ENCODE results near the gene HES7. TPM values are rescaled to one million over a fixed set of nuclear protein-coding genes. Genes with fewer than 3 reads are reported as not detected.
A peak's percentile ranks its signal among the peaks of the same experiment; 100 is the strongest.

HES7 gene
- total and polyA plus RNA-seq, 10 donors: 0.04 to 0.67 (median 0.41) TPM; not detected in 5

- Histone ChIP-seq H3K27me3 (replicated peaks in 1 of 7) (no peaks in the 10 kb centered on the region), H3K27ac (peak overlapping the region; percentile 96 to 100 (median 98)), H3K4me3 (peak overlapping the region in 4 of 8 donors; percentile 26 to 79 (median 58)), H3K36me3 (peaks cover 8 to 45% (median 19%) of the 10 kb centered on the region in 6 donors), H3K4me1 (peaks cover 50 to 89% (median 77%) of the 10 kb centered on the region in 6 donors), H3K9me3 (no peaks in the 10 kb centered on the region)
- DNase-seq: no peak
- intact Hi-C loops (cut with DNase I; ENCODE audit: low total_unique reads): no loop called here
- TF ChIP-seq CTCF (IDR thresholded peaks at IDR 0.05 in 8 of 11, conservative IDR thresholded peaks at IDR 0.05 in 3 of 11) (no peak), POLR2AphosphoS5 (IDR thresholded peaks at IDR 0.05) (peak in 1 of 3 donors; percentile 76)
- 29 to 45% (median 33%) methylated on average over 13 of the region's 13 CpGs for WGBS, 5 donors
Observed at GRCh38 chr17:8153525-8153956, 29.6 kb upstream of the HES7 start.

- no peaks in the 10 kb centered on the region for H3K27me3 ChIP-seq (replicated peaks in 1 of 7)
- H3K36me3 ChIP-seq: peaks cover 10 to 45% (median 24%) of the 10 kb centered on the region in 6 donors
- 81 to 90% (median 88%) methylated on average over 7 of the region's 7 CpGs for WGBS, 5 donors
- DNase-seq: no peak
- intact Hi-C loops (cut with DNase I; ENCODE audit: low total_unique reads): no loop called here
- H3K4me3 ChIP-seq: peak overlapping the region in 5 of 8 donors; percentile 60 to 79 (median 67)
- TF ChIP-seq POLR2AphosphoS5 (IDR thresholded peaks at IDR 0.05) (no peak), POLR2A (IDR thresholded peaks at IDR 0.05) (no peak), CTCF (IDR thresholded peaks at IDR 0.05 in 8 of 11, conservative IDR thresholded peaks at IDR 0.05 in 3 of 11) (no peak)
- H3K4me1 ChIP-seq: peaks cover 45 to 88% (median 72%) of the 10 kb centered on the region in 6 donors
- H3K9me3 ChIP-seq: no peaks in the 10 kb centered on the region
- H3K27ac ChIP-seq: peak overlapping the region; percentile 96 to 100 (median 98)
Observed at GRCh38 chr17:8153031-8153451, 29.1 kb upstream of the HES7 start.

- Histone ChIP-seq H3K27ac (peak within 1 kb of the TSS; percentile 96 to 100 (median 98)), H3K9me3 (no peaks in the 10 kb centered on the region), H3K4me3 (peak within 1 kb of the TSS; percentile 42 to 79 (median 66)), H3K36me3 (peaks cover 16 to 49% (median 32%) of the 10 kb centered on the region in 6 donors), H3K27me3 (replicated peaks in 1 of 7) (no peaks in the 10 kb centered on the region), H3K4me1 (peaks cover 41 to 82% (median 65%) of the 10 kb centered on the region in 6 donors)
- intact Hi-C loops (cut with DNase I; ENCODE audit: low total_unique reads): no loop called here
- peak; percentile 96 for DNase-seq
- 5 to 24% (median 8%) methylated on average over 16 to 42 of the region's 42 CpGs for WGBS, 5 donors
- peak; percentile 98 to 100 (median 99) for TF ChIP-seq POLR2AphosphoS5 (IDR thresholded peaks at IDR 0.05)
- peak; percentile 87 to 97 (median 92) for TF ChIP-seq POLR2A (IDR thresholded peaks at IDR 0.05)
- peak in 2 of 11 experiments; percentile 6 to 11 for TF ChIP-seq CTCF (IDR thresholded peaks at IDR 0.05 in 8 of 11, conservative IDR thresholded peaks at IDR 0.05 in 3 of 11)
Observed at GRCh38 chr17:8152112-8152775, 28.3 kb upstream of the HES7 start, which contains the start of gene PER1. Gene PER1 (minus strand): TSS chr17:8152404. CDS start chr17:8150706, 1,698 bp downstream.

- Histone ChIP-seq H3K9me3 (no peaks in the 10 kb centered on the region), H3K4me3 (peak overlapping the region; percentile 42 to 79 (median 66)), H3K27me3 (replicated peaks in 1 of 7) (no peaks in the 10 kb centered on the region), H3K27ac (peak overlapping the region; percentile 96 to 100 (median 98)), H3K36me3 (peaks cover 16 to 55% (median 38%) of the 10 kb centered on the region in 6 donors), H3K4me1 (peaks cover 37 to 77% (median 60%) of the 10 kb centered on the region in 6 donors)
- DNase-seq: peak; percentile 92
- TF ChIP-seq CTCF (IDR thresholded peaks at IDR 0.05 in 8 of 11, conservative IDR thresholded peaks at IDR 0.05 in 3 of 11): no peak
- TF ChIP-seq POLR2A (IDR thresholded peaks at IDR 0.05): peak in 2 of 3 donors; percentile 4 to 53
- peak in 1 of 3 donors; percentile 81 for TF ChIP-seq POLR2AphosphoS5 (IDR thresholded peaks at IDR 0.05)
- intact Hi-C loops (cut with DNase I; ENCODE audit: low total_unique reads): no loop called here
- WGBS, 5 donors: 0 to 1% (median 1%) methylated on average over 22 of the region's 22 CpGs
Observed at GRCh38 chr17:8151641-8152111, 27.8 kb upstream of the HES7 start.

Data from spleen (tissue), 11 donors.